ENCODE measurements around the gene SNX14. TPM values are rescaled to one million over a fixed set of nuclear protein-coding genes. Genes with fewer than 3 reads are reported as not detected.

Gene SNX14
- total and polyA plus RNA-seq, 9 donors: 39.7 to 80.2 (median 61.2) TPM

GRCh38 chr6:85576476-85576875, 17.2 kb downstream of the SNX14 start:
- Histone ChIP-seq H3K27me3 (no peaks in the 10 kb centered on the region), H3K9me3 (no peaks in the 10 kb centered on the region), H3K4me1 (ENCODE audit: insufficient read depth) (no peaks in the 10 kb centered on the region), H3K27ac (no peak overlapping the region), H3K4me3 (no peak overlapping the region), H3K36me3 (no peaks in the 10 kb centered on the region)
- WGBS, 3 donors: 87 to 90% (median 89%) methylated on average over 2 of the region's 2 CpGs
- no peak for DNase-seq
- intact Hi-C loops (cut with DNase I): no loop called here
- no peak for TF ChIP-seq EP300 (IDR thresholded peaks at IDR 0.05)
- TF ChIP-seq POLR2A (IDR thresholded peaks at IDR 0.05): no peak
- TF ChIP-seq, protein P1, sequence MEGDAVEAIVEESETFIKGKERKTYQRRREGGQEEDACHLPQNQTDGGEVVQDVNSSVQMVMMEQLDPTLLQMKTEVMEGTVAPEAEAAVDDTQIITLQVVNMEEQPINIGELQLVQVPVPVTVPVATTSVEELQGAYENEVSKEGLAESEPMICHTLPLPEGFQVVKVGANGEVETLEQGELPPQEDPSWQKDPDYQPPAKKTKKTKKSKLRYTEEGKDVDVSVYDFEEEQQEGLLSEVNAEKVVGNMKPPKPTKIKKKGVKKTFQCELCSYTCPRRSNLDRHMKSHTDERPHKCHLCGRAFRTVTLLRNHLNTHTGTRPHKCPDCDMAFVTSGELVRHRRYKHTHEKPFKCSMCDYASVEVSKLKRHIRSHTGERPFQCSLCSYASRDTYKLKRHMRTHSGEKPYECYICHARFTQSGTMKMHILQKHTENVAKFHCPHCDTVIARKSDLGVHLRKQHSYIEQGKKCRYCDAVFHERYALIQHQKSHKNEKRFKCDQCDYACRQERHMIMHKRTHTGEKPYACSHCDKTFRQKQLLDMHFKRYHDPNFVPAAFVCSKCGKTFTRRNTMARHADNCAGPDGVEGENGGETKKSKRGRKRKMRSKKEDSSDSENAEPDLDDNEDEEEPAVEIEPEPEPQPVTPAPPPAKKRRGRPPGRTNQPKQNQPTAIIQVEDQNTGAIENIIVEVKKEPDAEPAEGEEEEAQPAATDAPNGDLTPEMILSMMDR (IDR thresholded peaks at IDR 0.05): no peak

GRCh38 chr6:85574932-85575598, 18.6 kb downstream of the SNX14 start:
- H3K4me3 ChIP-seq: no peak overlapping the region

GRCh38 chr6:85569323-85569722, 24.3 kb downstream of the SNX14 start:
- Histone ChIP-seq H3K27me3 (no peaks in the 10 kb centered on the region), H3K4me3 (no peak overlapping the region), H3K9me3 (no peaks in the 10 kb centered on the region), H3K27ac (no peak overlapping the region), H3K36me3 (no peaks in the 10 kb centered on the region), H3K4me1 (ENCODE audit: insufficient read depth) (no peaks in the 10 kb centered on the region)
- DNase-seq: no peak
- no peak for TF ChIP-seq POLR2A (IDR thresholded peaks at IDR 0.05)
- TF ChIP-seq, protein P1 (IDR thresholded peaks at IDR 0.05): no peak
- TF ChIP-seq EP300 (IDR thresholded peaks at IDR 0.05): no peak
- intact Hi-C loops (cut with DNase I): no loop called here

More at GRCh38 chr6:85574932-85575598, 18.6 kb downstream of the SNX14 start:
- TF ChIP-seq, protein P1 (IDR thresholded peaks at IDR 0.05): no peak
- no peak for TF ChIP-seq POLR2A (IDR thresholded peaks at IDR 0.05)
- no peak for TF ChIP-seq EP300 (IDR thresholded peaks at IDR 0.05)
- Histone ChIP-seq H3K27me3 (no peaks in the 10 kb centered on the region), H3K9me3 (no peaks in the 10 kb centered on the region), H3K27ac (no peak overlapping the region), H3K36me3 (no peaks in the 10 kb centered on the region), H3K4me1 (ENCODE audit: insufficient read depth) (no peaks in the 10 kb centered on the region)
- DNase-seq: no peak
- intact Hi-C loops (cut with DNase I): no loop called here

GRCh38 chr6:85568411-85568810, 25.2 kb downstream of the SNX14 start:
- H3K27me3 ChIP-seq: no peaks in the 10 kb centered on the region
- H3K4me3 ChIP-seq: no peak overlapping the region
- H3K36me3 ChIP-seq: no peaks in the 10 kb centered on the region
- WGBS, 3 donors: 81 to 94% (median 91%) methylated on average over 6 of the region's 6 CpGs
- DNase-seq: no peak
- no peaks in the 10 kb centered on the region for H3K4me1 ChIP-seq (ENCODE audit: insufficient read depth)
- H3K9me3 ChIP-seq: no peaks in the 10 kb centered on the region
- TF ChIP-seq POLR2A (IDR thresholded peaks at IDR 0.05) (no peak), EP300 (IDR thresholded peaks at IDR 0.05) (no peak)
- TF ChIP-seq, protein P1 (IDR thresholded peaks at IDR 0.05): no peak
- intact Hi-C loops (cut with DNase I): no loop called here
- no peak overlapping the region for H3K27ac ChIP-seq

Data from ovary (tissue), 9 donors.